GM13977 (cell line): Measurements from ENCODE around the gene NFIC.
A peak's percentile ranks its signal among the peaks of the same experiment; 100 is the strongest.

Source experiments
- DNase-seq: peaks from one replicate; pipeline ENCODE4 v3.0.0; 2012; ENCODE audit warnings: low spot score
- in situ Hi-C: fragments of 300-500 bp; cut with MboI; formaldehyde crosslinking; loops from one replicate; pipeline ENCODE4 v1.12.0; 2022; ENCODE audit warnings: low sequenced_read_pairs, low pct_unique_long_range_greater_than_20kb, mixed read lengths, inconsistent platforms; ENCODE audit not compliant: unreplicated experiment
- TF ChIP-seq, protein P1 (sequence below): IDR thresholded peaks from 2 replicates; pipeline ENCODE4 v1.5.1; 2012; ENCODE audit warnings: mild to moderate bottlenecking, control low read depth; ENCODE audit not compliant: insufficient read depth; ENCODE audit errors: extremely low read depth, missing control alignments

NFIC gene

DNA sequence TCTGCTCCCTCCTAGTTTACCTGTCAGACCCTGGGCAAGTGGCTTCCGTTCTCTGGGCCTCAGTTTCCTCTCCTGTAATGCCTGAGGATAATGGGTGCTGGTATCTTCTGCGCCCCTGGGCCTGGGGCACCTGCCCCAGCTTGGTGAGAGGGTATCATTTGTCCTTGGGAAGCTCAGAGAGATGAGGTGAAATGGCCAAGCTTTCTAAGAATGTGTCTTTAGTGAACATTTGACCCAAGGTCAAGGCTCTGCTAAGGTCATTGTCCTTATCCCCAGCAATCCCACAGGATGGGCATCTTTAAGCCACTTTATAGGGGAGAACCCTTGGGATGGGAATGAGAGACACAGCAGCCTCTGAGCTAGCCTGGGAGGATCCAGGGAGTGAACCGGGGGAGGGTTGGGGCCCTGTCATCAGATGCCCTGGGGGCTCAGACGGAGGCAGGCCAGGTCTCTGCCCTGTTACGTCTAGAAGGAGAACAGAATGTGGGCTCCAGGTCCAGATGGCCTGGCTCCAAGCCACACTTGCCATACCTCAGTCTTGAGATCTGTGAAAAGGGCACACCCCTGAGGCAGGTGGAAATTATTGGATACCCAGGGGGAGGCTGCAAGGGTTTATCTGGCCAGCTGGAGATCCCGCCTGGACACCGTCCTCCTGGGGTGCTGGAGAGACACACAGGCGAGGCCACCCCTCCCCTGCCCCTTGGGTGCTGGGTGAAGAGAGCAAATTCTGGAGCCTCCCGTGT lies 1.1 kb upstream of the NFIC start:
- TF ChIP-seq, protein P1, sequence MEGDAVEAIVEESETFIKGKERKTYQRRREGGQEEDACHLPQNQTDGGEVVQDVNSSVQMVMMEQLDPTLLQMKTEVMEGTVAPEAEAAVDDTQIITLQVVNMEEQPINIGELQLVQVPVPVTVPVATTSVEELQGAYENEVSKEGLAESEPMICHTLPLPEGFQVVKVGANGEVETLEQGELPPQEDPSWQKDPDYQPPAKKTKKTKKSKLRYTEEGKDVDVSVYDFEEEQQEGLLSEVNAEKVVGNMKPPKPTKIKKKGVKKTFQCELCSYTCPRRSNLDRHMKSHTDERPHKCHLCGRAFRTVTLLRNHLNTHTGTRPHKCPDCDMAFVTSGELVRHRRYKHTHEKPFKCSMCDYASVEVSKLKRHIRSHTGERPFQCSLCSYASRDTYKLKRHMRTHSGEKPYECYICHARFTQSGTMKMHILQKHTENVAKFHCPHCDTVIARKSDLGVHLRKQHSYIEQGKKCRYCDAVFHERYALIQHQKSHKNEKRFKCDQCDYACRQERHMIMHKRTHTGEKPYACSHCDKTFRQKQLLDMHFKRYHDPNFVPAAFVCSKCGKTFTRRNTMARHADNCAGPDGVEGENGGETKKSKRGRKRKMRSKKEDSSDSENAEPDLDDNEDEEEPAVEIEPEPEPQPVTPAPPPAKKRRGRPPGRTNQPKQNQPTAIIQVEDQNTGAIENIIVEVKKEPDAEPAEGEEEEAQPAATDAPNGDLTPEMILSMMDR: no peak
- in situ Hi-C loops: no loop called here
- no peak for DNase-seq

DNA sequence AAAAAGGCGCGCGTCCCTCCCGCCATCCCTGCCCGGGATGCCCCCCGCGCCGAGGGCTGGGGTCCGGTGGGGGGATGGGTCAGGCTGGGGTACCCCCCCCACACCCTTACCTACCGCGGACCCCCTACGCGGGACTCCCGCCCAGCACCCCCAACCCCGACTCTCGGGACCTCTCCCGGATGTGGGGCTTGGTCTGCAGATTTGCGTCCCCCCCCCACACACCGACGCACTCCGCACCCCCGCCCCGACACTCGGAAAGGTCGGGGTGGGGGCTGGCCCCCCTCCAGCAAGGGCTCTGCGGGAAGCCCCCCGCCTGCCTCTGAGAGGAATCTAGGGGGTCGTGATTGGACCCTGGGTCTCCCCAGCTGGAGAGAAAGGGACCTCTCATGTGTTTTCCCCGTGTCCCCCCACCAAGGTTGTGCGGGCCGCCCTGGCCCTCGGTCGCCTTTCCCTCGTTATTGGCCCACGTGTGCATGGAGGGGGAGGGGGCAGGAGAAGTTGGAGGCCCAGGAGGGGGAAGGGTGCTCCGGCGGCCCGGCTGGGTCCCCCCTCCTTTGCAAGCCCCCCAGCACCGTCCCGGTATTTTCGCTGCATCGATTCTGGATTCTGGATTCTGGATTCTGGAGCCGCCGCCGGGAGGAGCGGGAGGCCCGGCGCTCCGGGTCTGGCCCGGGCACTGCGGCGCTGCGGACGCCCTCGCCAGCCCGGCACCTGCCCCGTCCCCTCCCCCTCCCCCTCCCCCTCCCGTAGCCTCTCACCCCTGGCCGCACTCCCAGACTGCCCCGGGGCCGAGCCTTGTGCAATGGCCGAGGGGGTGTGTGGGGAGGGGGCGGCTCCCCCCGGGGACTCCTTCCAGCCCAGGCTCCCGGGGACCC lies 607 bp downstream of the NFIC start:
- DNase-seq: peak; percentile 74
- in situ Hi-C loops: no loop called here
- TF ChIP-seq, protein P1: no peak

DNA sequence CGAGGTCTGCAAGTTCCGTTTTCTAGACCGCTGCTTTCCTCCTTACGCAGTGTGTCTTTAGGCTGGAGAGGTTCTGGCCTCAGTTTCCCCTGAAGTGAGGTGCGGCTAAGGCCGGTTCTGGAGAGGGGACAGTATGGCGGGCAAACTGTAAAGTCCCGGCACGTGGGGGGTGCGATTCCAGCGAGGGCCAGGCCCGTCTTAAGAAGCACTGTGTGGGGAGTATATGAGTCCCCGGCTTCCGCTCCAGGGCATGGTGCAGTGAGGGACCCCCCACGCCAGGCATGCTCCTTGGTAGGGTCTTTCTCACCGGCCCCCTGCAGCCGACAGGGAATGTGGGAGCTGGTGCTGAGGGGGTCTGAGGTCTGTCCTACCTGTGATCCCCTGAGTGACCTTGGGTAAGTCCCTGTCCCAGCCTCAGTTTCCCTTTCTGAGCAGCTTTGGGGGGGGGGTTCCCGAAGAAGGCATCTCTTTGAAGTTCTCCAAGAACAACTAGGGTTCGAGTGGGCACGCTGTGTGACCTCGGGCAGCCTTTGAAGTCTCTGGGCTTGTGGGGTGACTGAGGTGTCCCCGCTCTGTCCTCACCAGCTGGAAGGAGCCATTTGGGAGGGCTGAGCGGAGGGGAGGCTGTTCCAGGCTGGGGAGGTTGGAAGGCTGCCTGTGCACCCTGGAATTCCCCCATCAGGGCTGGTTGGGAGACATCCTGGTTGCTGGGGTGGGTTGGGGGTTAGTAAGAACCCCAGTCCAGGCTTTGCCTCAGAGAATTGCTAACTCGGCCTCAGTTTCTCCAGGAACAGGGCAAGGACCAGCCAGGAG lies 1.5 kb downstream of the NFIC start:
- no peak for DNase-seq
- TF ChIP-seq, protein P1: no peak
- in situ Hi-C loops: no loop called here

DNA sequence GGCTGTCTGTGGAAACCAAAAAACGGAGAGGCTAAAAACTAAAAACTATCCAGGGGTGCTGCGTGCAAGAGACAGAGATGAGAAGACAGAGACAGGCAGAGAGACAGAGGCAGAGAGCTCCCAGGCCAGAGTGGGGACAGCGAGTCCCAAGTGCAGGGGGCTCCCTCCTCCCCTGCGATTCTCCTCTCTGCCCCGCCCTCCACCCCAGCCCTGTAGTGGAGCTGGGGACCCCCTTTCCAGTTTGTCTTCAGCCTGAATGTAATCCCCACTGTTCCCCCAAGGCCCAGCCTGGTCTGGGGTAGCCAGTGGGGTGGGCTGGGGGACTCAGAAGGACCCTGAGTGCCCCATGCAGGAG lies 2.0 kb downstream of the NFIC start:
- TF ChIP-seq, protein P1: no peak
- no peak for DNase-seq
- in situ Hi-C loops: no loop called here

DNA sequence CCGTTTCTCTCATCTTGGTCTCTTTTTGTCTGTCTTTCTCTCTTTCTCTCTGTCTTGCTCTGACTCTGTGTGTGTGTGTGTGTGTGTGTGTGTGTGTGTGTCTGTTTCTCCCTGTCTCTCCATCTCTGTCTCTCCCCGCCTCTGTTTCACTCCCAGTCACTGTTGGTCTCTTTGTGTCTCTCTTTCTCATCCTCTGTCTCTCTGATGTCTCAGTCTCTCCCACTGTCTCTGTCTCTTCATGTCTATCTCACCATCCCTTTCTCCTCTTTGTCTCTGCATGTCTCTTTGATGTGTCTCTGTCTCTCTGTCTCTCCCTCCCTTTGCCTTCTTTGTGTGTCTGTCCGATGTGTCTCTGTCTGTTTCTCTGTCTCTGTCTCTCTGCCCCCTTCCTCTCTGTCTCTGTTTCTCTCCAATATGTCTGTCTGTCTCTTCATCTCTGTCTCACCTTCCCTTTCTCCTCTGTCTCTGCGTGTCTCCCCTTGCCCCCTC lies 2.5 kb downstream of the NFIC start:
- DNase-seq: no peak
- TF ChIP-seq, protein P1: no peak
- in situ Hi-C loops: no loop called here
